ENCODE data around the gene SLC12A9.

The SLC12A9 gene

GRCh38 chr7:100885440-100886141 is 33.1 kb downstream of the SLC12A9 start:
- DNase-seq: no peak

GRCh38 chr7:100886142-100886935 is 33.8 kb downstream of the SLC12A9 start:
- DNase-seq: no peak

- DNase-seq: no peak
These were observed 34.5 kb downstream of the SLC12A9 start for GRCh38 chr7:100886936-100887515.

GRCh38 chr7:100887516-100888290 is 35.2 kb downstream of the SLC12A9 start:
- peak; percentile 50 for DNase-seq

- no peak for DNase-seq
These were observed 35.9 kb downstream of the SLC12A9 start for GRCh38 chr7:100888291-100888987.

- no peak for DNase-seq
These were observed 36.7 kb downstream of the SLC12A9 start, which contains the start of gene UFSP1 for GRCh38 chr7:100888988-100889750. Gene UFSP1 (minus strand): TSS chr7:100889715. CDS start chr7:100889271, 444 bp downstream.

- DNase-seq: no peak
These were observed 38.4 kb downstream of the SLC12A9 start for GRCh38 chr7:100890653-100891567.

DNA sequence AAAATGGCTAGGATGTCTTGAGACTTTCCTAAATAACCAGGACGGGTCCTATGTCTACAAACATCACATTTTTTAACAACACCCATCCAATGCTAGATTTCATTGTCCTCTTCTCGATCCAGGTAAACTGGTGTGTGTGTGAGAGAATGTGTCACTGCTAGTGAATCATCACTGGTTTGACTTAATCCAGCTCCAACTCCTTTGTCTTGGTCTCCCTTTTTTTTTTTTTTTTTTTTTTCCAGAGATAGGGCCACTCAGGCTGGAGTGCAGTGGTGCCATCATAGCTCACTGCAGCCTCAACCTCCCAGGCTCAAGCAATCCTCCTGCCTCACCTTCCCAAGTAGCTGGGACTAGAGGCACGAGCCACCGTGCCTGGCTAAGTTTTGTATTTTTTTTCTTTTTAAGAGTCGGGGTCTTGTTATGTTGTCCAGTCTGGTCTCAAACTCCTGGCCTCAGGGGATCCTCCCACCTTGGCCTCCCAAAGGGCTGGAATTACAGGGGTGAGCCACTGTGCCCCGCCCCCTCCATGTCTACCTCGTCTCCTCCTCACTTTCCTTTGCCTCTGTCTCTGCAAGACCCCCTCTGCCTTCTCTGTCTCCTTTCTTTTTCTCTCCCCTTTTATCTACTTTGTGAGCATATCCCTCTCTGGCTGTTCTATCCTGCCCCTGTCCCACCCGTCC is 39.2 kb downstream of the SLC12A9 start:
- DNase-seq: no peak

- no peak for DNase-seq
These were observed 40.1 kb downstream of the SLC12A9 start for GRCh38 chr7:100892364-100893317.

DNA sequence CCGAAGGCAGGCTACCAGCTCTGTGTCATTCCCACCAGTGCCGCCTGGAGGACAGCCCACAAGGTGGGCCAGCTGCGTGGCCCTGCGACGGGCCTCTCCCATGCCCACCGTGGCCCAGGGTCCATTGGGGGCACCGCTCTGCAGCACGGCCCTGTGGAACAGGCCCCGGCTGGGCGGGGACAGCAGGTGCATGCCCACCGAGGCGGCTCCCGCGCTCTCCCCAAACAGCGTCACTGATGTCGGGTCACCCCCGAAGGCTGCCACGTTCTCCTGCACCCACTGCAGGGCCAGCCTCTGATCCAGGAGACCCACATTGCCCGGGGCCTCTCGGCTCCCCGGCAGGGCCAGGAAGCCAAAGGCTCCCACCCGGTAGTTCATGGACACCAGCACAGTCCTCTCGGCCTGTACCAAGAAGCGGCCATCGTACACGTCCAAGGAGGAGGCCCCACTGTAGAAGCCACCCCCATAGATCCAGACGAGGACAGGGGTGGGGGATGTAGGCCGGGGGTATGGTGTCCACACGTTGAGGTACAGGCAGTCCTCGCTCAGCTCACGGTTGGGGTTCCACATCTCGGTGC is 40.9 kb downstream of the SLC12A9 start:
- DNase-seq: no peak

GRCh38 chr7:100893910-100894721 is 41.6 kb downstream of the SLC12A9 start:
- DNase-seq: no peak

DNA sequence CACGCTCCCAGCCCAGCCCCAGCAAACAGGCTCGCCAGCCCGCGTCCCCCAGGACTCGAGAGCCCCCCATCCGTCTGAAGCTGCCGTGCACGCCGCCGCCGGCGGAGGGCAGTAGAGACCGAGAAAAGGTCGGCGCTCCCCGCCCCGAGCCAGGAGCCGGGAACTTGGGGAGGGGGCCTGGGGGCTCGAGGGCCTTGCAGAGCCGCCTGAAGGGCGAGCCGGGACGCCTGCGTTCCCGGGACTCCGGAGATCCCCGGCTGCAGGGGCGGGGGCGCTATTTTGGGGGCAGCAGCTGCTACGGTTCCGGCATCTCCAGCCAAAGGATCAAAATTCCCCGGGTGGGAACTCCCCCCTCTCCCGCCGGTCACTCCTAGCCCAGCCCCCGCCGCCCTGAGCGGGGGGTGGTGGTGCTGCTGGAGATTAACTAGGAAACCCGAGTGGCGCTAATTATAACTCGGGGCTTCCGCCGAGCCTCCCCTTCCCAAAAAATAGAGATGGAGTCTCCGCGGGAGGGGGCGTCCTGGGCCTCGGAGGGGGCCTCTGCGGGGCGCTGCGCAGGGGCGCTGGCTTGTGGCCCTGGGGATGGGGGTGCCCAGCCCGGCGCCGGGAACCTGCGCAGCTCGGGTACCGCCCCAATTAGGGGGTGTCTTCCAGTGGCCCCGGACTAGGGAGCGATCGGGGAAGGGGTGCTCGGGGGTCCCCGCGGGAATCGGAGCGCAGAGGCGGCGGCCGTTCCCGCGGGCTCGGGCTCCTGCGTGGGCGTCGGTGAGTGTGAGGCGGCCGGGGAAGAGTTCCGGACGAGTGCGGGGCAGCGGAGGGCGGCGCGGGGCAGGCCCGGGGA is 42.6 kb downstream of the SLC12A9 start:
- no peak for DNase-seq

DNA sequence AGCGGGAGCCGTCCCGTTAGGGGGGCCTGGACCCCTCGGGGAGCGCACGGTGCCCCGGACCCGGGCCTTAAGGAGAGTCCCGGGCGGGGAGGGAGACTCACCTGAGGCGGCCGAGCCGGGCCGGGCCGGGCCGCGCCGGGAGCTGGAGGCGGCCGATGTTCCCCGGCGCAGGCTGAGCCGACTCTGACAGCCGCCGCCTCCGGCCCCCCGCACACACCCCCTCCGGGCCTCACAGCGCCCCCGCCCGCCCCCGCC is 43.1 kb downstream of the SLC12A9 start, which contains the start of gene ACHE:
ACHE (minus strand) TSS at position 188 of the 255 bp plus-strand sequence. CDS start 1,656 bp downstream, outside the sequence.
- DNase-seq: no peak

- no peak for DNase-seq
These were observed 43.6 kb downstream of the SLC12A9 start for GRCh38 chr7:100895956-100896731.

DNA sequence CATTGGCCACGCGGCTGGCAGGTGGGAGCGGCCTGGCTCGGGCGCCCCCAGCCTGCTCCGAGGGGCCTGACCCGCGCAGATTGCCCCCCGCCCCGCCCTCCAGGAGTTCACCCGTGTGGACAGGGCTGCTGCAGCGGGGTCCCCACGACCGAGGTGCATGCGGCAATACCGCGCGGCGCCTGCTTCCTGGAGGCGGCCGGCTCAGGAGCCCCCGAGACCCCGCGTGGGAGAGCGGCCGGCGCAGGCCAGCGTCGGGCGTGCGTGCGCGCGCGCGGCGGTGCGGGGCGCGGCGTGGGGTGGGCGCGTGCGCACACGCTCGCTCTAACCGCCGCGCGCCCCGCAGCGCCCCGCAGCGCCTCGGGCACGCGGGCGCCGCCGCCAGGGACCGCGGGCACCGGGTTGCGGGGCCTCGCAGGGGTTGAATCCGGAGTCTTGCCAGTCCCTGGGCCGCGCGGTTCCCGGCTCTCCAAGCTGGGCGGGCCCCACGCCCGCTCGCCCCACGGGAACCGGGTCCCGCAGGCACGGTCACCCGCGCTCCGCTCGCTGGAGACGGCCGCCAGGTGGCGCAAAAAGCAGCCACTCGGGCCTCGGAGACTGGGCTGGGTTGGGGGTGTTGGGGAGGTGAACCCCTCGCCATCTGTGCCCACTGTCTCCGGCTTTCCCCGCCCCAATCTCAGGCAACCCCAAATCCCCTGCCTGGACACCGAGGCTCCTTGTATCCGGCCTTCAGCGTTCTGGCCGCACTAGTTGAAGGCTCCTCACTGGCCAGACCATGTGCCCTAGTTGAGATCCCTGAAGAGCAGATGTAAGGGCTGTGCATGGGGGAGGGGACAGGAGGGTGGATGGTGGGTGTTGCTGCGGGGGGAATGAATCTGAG is 44.5 kb downstream of the SLC12A9 start:
- DNase-seq: peak; percentile 50
